Measurements from ENCODE around the gene ATN1. TPM values are rescaled to one million over a fixed set of nuclear protein-coding genes. Genes with fewer than 3 reads are reported as not detected.

ATN1 gene
- total RNA-seq, 2 donors from 2014 or later: 36.1 to 86.7 TPM

DNA sequence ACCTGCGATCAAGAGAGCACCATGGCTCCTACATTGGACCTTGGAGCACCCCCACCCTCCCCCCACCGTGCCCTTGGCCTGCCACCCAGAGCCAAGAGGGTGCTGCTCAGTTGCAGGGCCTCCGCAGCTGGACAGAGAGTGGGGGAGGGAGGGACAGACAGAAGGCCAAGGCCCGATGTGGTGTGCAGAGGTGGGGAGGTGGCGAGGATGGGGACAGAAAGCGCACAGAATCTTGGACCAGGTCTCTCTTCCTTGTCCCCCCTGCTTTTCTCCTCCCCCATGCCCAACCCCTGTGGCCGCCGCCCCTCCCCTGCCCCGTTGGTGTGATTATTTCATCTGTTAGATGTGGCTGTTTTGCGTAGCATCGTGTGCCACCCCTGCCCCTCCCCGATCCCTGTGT, 14.0 kb downstream of the ATN1 start:
- no peaks in the 10 kb centered on the region for H3K9me3 ChIP-seq
- 69 to 74% methylated on average over 12 of the region's 12 CpGs for WGBS, 2 donors
- H3K4me3 ChIP-seq: no peak overlapping the region
- TF ChIP-seq POLR2A (IDR thresholded peaks at IDR 0.05): no peak
- TF ChIP-seq, protein P1, sequence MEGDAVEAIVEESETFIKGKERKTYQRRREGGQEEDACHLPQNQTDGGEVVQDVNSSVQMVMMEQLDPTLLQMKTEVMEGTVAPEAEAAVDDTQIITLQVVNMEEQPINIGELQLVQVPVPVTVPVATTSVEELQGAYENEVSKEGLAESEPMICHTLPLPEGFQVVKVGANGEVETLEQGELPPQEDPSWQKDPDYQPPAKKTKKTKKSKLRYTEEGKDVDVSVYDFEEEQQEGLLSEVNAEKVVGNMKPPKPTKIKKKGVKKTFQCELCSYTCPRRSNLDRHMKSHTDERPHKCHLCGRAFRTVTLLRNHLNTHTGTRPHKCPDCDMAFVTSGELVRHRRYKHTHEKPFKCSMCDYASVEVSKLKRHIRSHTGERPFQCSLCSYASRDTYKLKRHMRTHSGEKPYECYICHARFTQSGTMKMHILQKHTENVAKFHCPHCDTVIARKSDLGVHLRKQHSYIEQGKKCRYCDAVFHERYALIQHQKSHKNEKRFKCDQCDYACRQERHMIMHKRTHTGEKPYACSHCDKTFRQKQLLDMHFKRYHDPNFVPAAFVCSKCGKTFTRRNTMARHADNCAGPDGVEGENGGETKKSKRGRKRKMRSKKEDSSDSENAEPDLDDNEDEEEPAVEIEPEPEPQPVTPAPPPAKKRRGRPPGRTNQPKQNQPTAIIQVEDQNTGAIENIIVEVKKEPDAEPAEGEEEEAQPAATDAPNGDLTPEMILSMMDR (IDR thresholded peaks at IDR 0.05): no peak
- no peak for ATAC-seq
- H3K27ac ChIP-seq: no peak overlapping the region
- peaks cover 52% of the 10 kb centered on the region for H3K4me1 ChIP-seq
- intact Hi-C loops (cut with DNase I): no loop called here
- no peak for DNase-seq
- no peaks in the 10 kb centered on the region for H3K36me3 ChIP-seq (replicated peaks in 1 of 2; ENCODE audit: insufficient read depth in 1 of 2, low read depth in 2 of 2)
- H3K27me3 ChIP-seq: no peaks in the 10 kb centered on the region

GRCh38 chr12:6942331-6942665, 14.5 kb downstream of the ATN1 start:
- ATAC-seq (no peak), DNase-seq (peak in 1 of 4 donors; percentile 35)
- H3K9me3 ChIP-seq: no peaks in the 10 kb centered on the region
- intact Hi-C loops (cut with DNase I): no loop called here
- peaks cover 52% of the 10 kb centered on the region for H3K4me1 ChIP-seq
- H3K36me3 ChIP-seq (replicated peaks in 1 of 2; ENCODE audit: insufficient read depth in 1 of 2, low read depth in 2 of 2): no peaks in the 10 kb centered on the region
- no peaks in the 10 kb centered on the region for H3K27me3 ChIP-seq
- no peak overlapping the region for H3K4me3 ChIP-seq
- TF ChIP-seq POLR2A (IDR thresholded peaks at IDR 0.05): no peak
- TF ChIP-seq, protein P1 (IDR thresholded peaks at IDR 0.05): no peak
- H3K27ac ChIP-seq: peak overlapping the region in 3 of 4 donors; percentile 89 to 98 (median 96)
- 79 to 92% methylated on average over 11 of the region's 11 CpGs for WGBS, 2 donors

DNA sequence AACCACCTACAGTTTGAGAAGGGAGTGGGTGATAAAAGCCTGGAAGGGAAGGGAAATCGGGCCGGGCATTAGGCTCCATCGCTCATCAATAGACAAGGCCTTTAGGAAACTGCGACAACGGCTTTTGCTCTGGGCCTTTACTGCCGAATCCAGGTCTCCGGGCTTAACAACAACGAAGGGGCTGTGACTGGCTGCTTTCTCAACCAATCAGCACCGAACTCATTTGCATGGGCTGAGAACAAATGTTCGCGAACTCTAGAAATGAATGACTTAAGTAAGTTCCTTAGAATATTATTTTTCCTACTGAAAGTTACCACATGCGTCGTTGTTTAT, 15.6 kb downstream of the ATN1 start:
- no peaks in the 10 kb centered on the region for H3K36me3 ChIP-seq (replicated peaks in 1 of 2; ENCODE audit: insufficient read depth in 1 of 2, low read depth in 2 of 2)
- 1 to 2% methylated on average over 13 of the region's 13 CpGs for WGBS, 2 donors
- H3K9me3 ChIP-seq: no peaks in the 10 kb centered on the region
- ATAC-seq (peak; percentile 47), DNase-seq (peak; percentile 83 to 94 (median 90))
- no peak overlapping the region for H3K4me3 ChIP-seq
- H3K27ac ChIP-seq: peak overlapping the region; percentile 89 to 98 (median 93)
- TF ChIP-seq POLR2A (IDR thresholded peaks at IDR 0.05): no peak
- TF ChIP-seq, protein P1 (IDR thresholded peaks at IDR 0.05): no peak
- H3K27me3 ChIP-seq: no peaks in the 10 kb centered on the region
- intact Hi-C loops (cut with DNase I): no loop called here
- peaks cover 44% of the 10 kb centered on the region for H3K4me1 ChIP-seq

DNA sequence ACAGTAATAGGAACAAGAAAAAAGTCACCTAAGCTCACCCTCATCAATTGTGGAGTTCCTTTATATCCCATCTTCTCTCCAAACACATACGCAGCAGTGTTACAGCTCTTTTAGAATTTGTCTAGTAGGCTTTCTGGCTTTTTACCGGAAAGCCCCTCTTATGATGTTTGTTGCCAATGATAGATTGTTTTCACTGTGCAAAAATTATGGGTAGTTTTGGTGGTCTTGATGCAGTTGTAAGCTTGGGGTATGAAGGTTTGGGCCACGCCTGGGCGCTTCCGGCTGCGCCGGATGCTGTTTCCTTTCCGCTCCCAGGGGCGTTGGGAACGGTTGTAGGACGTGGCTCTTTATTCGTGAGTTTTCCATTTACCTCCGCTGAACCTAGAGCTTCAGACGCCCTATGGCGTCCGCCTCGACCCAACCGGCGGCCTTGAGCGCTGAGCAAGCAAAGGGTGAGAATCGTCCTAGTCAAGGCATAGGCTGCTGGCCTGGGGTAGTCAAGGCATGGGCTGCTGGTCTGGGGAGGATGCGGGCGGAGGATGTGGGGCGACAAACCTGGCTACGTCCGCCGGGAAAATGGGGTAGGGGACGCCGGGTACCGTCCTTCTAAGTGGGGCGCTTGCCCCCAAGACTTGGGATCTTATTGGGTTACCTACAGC, 16.1 kb downstream of the ATN1 start, which contains the start of the genes C12orf57 and RNU7-1:
Gene C12orf57, plus strand, starts transcription at position 301 of the 659 bp plus-strand sequence. Its CDS starts 100 bp downstream, at position 401.
Gene RNU7-1, plus strand, starts transcription at position 95 of the 659 bp plus-strand sequence.
- TF ChIP-seq, protein P1 (IDR thresholded peaks at IDR 0.05): no peak
- peak; percentile 82 to 100 (median 100) for TF ChIP-seq POLR2A (IDR thresholded peaks at IDR 0.05)
- DNase-seq (peak; percentile 78 to 85 (median 81)), ATAC-seq (peak; percentile 53)
- H3K27me3 ChIP-seq: no peaks in the 10 kb centered on the region
- H3K36me3 ChIP-seq (replicated peaks in 1 of 2; ENCODE audit: insufficient read depth in 1 of 2, low read depth in 2 of 2): no peaks in the 10 kb centered on the region
- intact Hi-C loops (cut with DNase I): no loop called here
- H3K27ac ChIP-seq: peak within 1 kb of the TSS; percentile 89 to 98 (median 93)
- WGBS, 2 donors: 0% methylated on average over 13 to 28 of the region's 31 CpGs
- H3K4me3 ChIP-seq: peak within 1 kb of the TSS; percentile 54 to 81
- H3K9me3 ChIP-seq: no peaks in the 10 kb centered on the region
- peaks cover 39% of the 10 kb centered on the region for H3K4me1 ChIP-seq

Measured in body of pancreas (tissue), 4 donors.